Esophagus muscularis mucosa (tissue), 4 donors: Measurements from ENCODE around the gene GPR22. TPM values are rescaled to one million over a fixed set of nuclear protein-coding genes. Genes with fewer than 3 reads are reported as not detected.

ENCODE experiments used
- DNase-seq: peaks from one replicate; pipeline ENCODE4 v3.0.0-alpha.2; 2017; ENCODE audit errors: extremely low spot score
- H3K27ac ChIP-seq, 4 donors: fragments of 200-600 bp; sonication (generic); replicated peaks in 1 of 4; 1 replicate in 3 of 4; 2 replicates in 1 of 4; pipeline ENCODE4 v1.5.1; 2016 to 2019; ENCODE audit warnings: mild to moderate bottlenecking in 1 of 4
- H3K27me3 ChIP-seq, 4 donors: fragments of 200-600 bp; sonication (generic); one replicate each; pipeline versions ENCODE4 v1.5.1 to v1.6.0; 2016 to 2019
- H3K36me3 ChIP-seq, 4 donors: fragments of 200-600 bp; sonication (generic); one replicate each; pipeline ENCODE4 v1.5.1; 2016 to 2019
- H3K4me1 ChIP-seq, 4 donors: fragments of 200-600 bp; sonication (generic); one replicate each; pipeline ENCODE4 v1.5.1; 2016 to 2019
- H3K4me3 ChIP-seq, 4 donors: fragments of 200-600 bp; sonication (generic); 1 replicate in 2 of 4; 2 replicates in 2 of 4; pipeline ENCODE4 v1.5.1; 2016 to 2019; ENCODE audit warnings: mild to moderate bottlenecking in 4 of 4, moderate library complexity in 1 of 4
- H3K9me3 ChIP-seq, 4 donors: fragments of 200-600 bp; sonication (generic); 1 replicate in 3 of 4; 2 replicates in 1 of 4; pipeline ENCODE4 v1.5.1; 2016 to 2019
- CTCF ChIP-seq, 3 experiments: fragments of 200-600 bp in 2 of 3; fragments of 450-650 bp in 1 of 3; sonication (generic) in 2 of 3; IDR thresholded peaks; one replicate each; pipeline ENCODE4 v1.5.1; 2017 to 2019; ENCODE audit warnings: antibody characterized with exemption in 3 of 3, mild to moderate bottlenecking in 2 of 3, moderate library complexity in 1 of 3
- EP300 ChIP-seq: sonication (generic); formaldehyde crosslinking; IDR thresholded peaks from one replicate; pipeline ENCODE4 v1.6.1; 2017; ENCODE audit warnings: antibody characterized with exemption
- POLR2A ChIP-seq: fragments of 450-650 bp; IDR thresholded peaks from one replicate; pipeline ENCODE4 v1.6.1; 2017; ENCODE audit warnings: antibody characterized with exemption, moderate library complexity, mild to moderate bottlenecking, low read depth
- POLR2AphosphoS5 ChIP-seq, 2 donors: sonication (generic); formaldehyde crosslinking; IDR thresholded peaks; one replicate each; pipeline ENCODE4 v1.6.1; 2017; ENCODE audit warnings: antibody characterized with exemption in 2 of 2
- WGBS: methylation state at CpG from one replicate; pipeline ENCODE4 v1.1.5; 2018; 5-methylcytosine and 5-hydroxymethylcytosine counted together
- intact Hi-C: fragments of 100-400 bp; cut with DNase I; formaldehyde crosslinking; loops from one replicate; pipeline ENCODE4 v1.15.1; 2023
- total RNA-seq, 4 donors: library from RNA; depleted of rRNA; stranded (reverse); fragments of >200 nt; gene quantifications; one replicate each; pipeline versions ENCODE4 v1.1.0 to v1.2.1, GENCODE V29; 2016

Gene GPR22
- total RNA-seq, 4 donors from 2014 or later, result 0.33 TPM; not detected in 3

GRCh38 chr7:107446531-107446930, 23.3 kb upstream of the GPR22 start:
- 92% methylated on average over 1 of the region's 1 CpG for WGBS
- intact Hi-C loops, result no loop called here
- H3K36me3 ChIP-seq, result no peaks in the 10 kb centered on the region

GRCh38 chr7:107446988-107447387, 22.9 kb upstream of the GPR22 start:
- no peak overlapping the region for H3K27ac ChIP-seq
- no peak overlapping the region for H3K4me3 ChIP-seq
- H3K36me3 ChIP-seq, result no peaks in the 10 kb centered on the region
- peaks cover 0 to 1% (median 0%) of the 10 kb centered on the region in 4 donors for H3K4me1 ChIP-seq
- no peaks in the 10 kb centered on the region for H3K27me3 ChIP-seq
- H3K9me3 ChIP-seq, result no peaks in the 10 kb centered on the region
- intact Hi-C loops, result no loop called here
- DNase-seq, result no peak
- no peak for TF ChIP-seq POLR2A
- no peak for TF ChIP-seq CTCF (IDR thresholded peaks at IDR 0.05)
- no peak for TF ChIP-seq POLR2AphosphoS5 (IDR thresholded peaks at IDR 0.05)
- no peak for TF ChIP-seq EP300
- 69% methylated on average over 1 of the region's 1 CpG for WGBS

More at GRCh38 chr7:107446531-107446930, 23.3 kb upstream of the GPR22 start:
- TF ChIP-seq POLR2A (no peak), EP300 (no peak), CTCF (IDR thresholded peaks at IDR 0.05) (no peak), POLR2AphosphoS5 (IDR thresholded peaks at IDR 0.05) (no peak)
- Histone ChIP-seq H3K27ac (no peak overlapping the region), H3K4me1 (peaks cover 0 to 2% (median 0%) of the 10 kb centered on the region in 4 donors), H3K27me3 (no peaks in the 10 kb centered on the region), H3K9me3 (no peaks in the 10 kb centered on the region), H3K4me3 (no peak overlapping the region)
- no peak for DNase-seq

GRCh38 chr7:107450970-107451369, 18.9 kb upstream of the GPR22 start:
- no peak for DNase-seq
- Histone ChIP-seq H3K27me3 (no peaks in the 10 kb centered on the region), H3K27ac (no peak overlapping the region), H3K4me3 (no peak overlapping the region), H3K36me3 (no peaks in the 10 kb centered on the region), H3K4me1 (no peaks in the 10 kb centered on the region), H3K9me3 (no peaks in the 10 kb centered on the region)
- no peak for TF ChIP-seq EP300
- TF ChIP-seq POLR2AphosphoS5 (IDR thresholded peaks at IDR 0.05), result no peak
- no peak for TF ChIP-seq CTCF (IDR thresholded peaks at IDR 0.05)
- TF ChIP-seq POLR2A, result no peak
- intact Hi-C loops, result no loop called here
- WGBS, result 100% methylated on average over 1 of the region's 1 CpG

- Histone ChIP-seq H3K36me3 (no peaks in the 10 kb centered on the region), H3K4me1 (no peaks in the 10 kb centered on the region), H3K27ac (no peak overlapping the region), H3K4me3 (no peak overlapping the region), H3K9me3 (no peaks in the 10 kb centered on the region), H3K27me3 (no peaks in the 10 kb centered on the region)
- intact Hi-C loops, result no loop called here
- no peak for DNase-seq
- TF ChIP-seq POLR2AphosphoS5 (IDR thresholded peaks at IDR 0.05), result no peak
- 87% methylated on average over 1 of the region's 1 CpG for WGBS
Measured at GRCh38 chr7:107453388-107453787, 16.5 kb upstream of the GPR22 start.

GRCh38 chr7:107461938-107462533, 7.8 kb upstream of the GPR22 start:
- H3K4me1 ChIP-seq, result peaks cover 0 to 5% (median 0%) of the 10 kb centered on the region in 4 donors
- H3K9me3 ChIP-seq, result no peaks in the 10 kb centered on the region
- no peak for DNase-seq
- H3K36me3 ChIP-seq, result no peaks in the 10 kb centered on the region
- TF ChIP-seq POLR2A (no peak), CTCF (IDR thresholded peaks at IDR 0.05) (no peak), POLR2AphosphoS5 (IDR thresholded peaks at IDR 0.05) (no peak), EP300 (no peak)
- WGBS, result 84% methylated on average over 2 of the region's 2 CpGs
- H3K4me3 ChIP-seq, result no peak overlapping the region
- H3K27ac ChIP-seq, result no peak overlapping the region
- H3K27me3 ChIP-seq, result no peaks in the 10 kb centered on the region
- intact Hi-C loops, result loop anchor here (2.0 to 5.0 kb wide), 3 partner anchors 263 to 417 kb away; partner anchors contain the start of gene CBLL1
